ENCODE measurements around the gene PLB1.

DNA sequence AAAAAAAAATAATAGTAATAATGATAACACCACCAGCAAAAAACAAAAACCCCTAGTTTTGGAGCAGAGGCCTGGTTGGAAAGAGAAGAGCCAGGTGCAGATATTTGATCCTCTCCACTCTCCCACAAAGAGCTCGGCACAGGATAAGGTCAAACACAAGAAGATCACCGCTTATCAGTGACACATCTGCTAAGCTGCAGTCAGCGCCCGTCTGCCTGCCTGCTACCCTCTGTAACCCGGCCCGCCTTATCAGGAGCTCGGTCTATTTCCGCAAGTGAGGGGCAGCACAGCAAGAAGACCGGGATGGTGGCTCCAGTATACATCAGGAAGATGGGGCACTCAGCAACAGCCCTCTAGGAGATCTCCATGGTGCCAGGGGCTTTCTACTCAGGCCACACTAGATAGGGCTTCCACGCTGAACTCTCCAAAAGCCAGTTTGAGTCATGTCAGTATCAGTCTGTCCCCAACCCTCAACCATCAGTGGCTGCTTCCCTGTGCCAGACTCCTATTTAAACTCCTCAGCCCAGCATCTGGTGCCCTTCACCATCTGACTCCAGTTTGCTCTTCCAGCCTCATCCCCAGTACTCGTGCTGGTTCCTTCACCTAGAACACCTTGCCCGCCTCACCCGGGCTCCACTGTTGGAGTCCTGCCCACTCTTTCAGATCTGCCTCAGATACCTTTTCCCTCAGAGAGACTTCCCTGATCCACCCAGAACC is 188.4 kb downstream of the PLB1 start:
- TF ChIP-seq, protein P1, sequence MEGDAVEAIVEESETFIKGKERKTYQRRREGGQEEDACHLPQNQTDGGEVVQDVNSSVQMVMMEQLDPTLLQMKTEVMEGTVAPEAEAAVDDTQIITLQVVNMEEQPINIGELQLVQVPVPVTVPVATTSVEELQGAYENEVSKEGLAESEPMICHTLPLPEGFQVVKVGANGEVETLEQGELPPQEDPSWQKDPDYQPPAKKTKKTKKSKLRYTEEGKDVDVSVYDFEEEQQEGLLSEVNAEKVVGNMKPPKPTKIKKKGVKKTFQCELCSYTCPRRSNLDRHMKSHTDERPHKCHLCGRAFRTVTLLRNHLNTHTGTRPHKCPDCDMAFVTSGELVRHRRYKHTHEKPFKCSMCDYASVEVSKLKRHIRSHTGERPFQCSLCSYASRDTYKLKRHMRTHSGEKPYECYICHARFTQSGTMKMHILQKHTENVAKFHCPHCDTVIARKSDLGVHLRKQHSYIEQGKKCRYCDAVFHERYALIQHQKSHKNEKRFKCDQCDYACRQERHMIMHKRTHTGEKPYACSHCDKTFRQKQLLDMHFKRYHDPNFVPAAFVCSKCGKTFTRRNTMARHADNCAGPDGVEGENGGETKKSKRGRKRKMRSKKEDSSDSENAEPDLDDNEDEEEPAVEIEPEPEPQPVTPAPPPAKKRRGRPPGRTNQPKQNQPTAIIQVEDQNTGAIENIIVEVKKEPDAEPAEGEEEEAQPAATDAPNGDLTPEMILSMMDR (IDR thresholded peaks at IDR 0.05), result no peak
- TF ChIP-seq POLR2A (IDR thresholded peaks at IDR 0.05) (no peak), POLR2AphosphoS5 (IDR thresholded peaks at IDR 0.05) (no peak), EP300 (IDR thresholded peaks at IDR 0.05) (no peak)
